SJCRH30 (cell line): Measurements from ENCODE around the gene HACD2. TPM values are rescaled to one million over a fixed set of nuclear protein-coding genes. Genes with fewer than 3 reads are reported as not detected.

Experiments used
- DNase-seq, 2 experiments: peaks; one replicate each; pipeline ENCODE4 v3.0.0-alpha.2; 2015 to 2020
- H3K27ac ChIP-seq: fragments of 250-450 bp; sonication (Bioruptor Pico); 2 replicates; pipeline ENCODE4 v1.5.1; 2020; ENCODE audit warnings: mild to moderate bottlenecking, moderate library complexity
- H3K27me3 ChIP-seq: fragments of 250-450 bp; sonication (Bioruptor Pico); 2 replicates; pipeline ENCODE4 v1.5.1; 2020; ENCODE audit warnings: mild to moderate bottlenecking, moderate library complexity
- H3K36me3 ChIP-seq: fragments of 250-450 bp; sonication (Bioruptor Pico); 2 replicates; pipeline ENCODE4 v1.5.1; 2020; ENCODE audit warnings: mild to moderate bottlenecking, moderate library complexity
- H3K4me1 ChIP-seq: fragments of 250-450 bp; sonication (Bioruptor Pico); 2 replicates; pipeline ENCODE4 v1.5.1; 2020; ENCODE audit warnings: mild to moderate bottlenecking, moderate library complexity
- H3K4me3 ChIP-seq: fragments of 250-450 bp; sonication (Bioruptor Pico); 2 replicates; pipeline ENCODE4 v1.5.1; 2020; ENCODE audit warnings: mild to moderate bottlenecking, moderate library complexity
- H3K9me3 ChIP-seq: fragments of 250-450 bp; sonication (Bioruptor Pico); replicated peaks from 2 replicates; pipeline ENCODE4 v1.5.1; 2020; ENCODE audit warnings: mild to moderate bottlenecking, moderate library complexity
- total RNA-seq: library from RNA; depleted of rRNA; stranded (reverse); fragments of >200 nt; shearing (Covaris generic); gene quantifications from 2 replicates; pipeline ENCODE4 v1.2.3, GENCODE V29; 2014

Gene HACD2
- total RNA-seq, 1 experiment from 2014 or later = 37.0 TPM

DNA sequence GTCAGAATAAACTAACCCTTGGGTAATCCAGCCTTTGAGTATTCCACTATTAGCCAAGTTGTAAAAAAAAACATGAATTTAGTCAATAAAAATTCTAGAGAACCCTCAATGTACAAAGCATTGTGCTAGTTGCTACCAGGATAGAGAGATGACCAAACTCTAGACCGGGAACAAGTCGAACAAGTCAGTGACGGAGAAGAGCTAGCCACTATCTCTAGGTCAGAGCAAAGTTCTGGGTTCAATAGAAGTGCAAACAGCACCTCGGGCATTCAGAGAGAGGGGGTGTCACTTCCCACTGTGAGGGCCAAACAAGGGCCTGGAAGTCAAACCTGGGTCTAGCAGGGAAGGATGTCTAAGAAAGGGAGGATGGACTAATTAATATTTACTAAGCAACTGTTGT is 133.7 kb downstream of the HACD2 start:
- no peaks in the 10 kb centered on the region for H3K4me1 ChIP-seq
- H3K4me3 ChIP-seq = no peak overlapping the region
- peaks cover 4% of the 10 kb centered on the region; the same call in 1 of the 2 replicates for H3K27me3 ChIP-seq
- no peaks in the 10 kb centered on the region for H3K36me3 ChIP-seq
- H3K9me3 ChIP-seq = no peaks in the 10 kb centered on the region
- no peak overlapping the region for H3K27ac ChIP-seq
- DNase-seq = no peak

DNA sequence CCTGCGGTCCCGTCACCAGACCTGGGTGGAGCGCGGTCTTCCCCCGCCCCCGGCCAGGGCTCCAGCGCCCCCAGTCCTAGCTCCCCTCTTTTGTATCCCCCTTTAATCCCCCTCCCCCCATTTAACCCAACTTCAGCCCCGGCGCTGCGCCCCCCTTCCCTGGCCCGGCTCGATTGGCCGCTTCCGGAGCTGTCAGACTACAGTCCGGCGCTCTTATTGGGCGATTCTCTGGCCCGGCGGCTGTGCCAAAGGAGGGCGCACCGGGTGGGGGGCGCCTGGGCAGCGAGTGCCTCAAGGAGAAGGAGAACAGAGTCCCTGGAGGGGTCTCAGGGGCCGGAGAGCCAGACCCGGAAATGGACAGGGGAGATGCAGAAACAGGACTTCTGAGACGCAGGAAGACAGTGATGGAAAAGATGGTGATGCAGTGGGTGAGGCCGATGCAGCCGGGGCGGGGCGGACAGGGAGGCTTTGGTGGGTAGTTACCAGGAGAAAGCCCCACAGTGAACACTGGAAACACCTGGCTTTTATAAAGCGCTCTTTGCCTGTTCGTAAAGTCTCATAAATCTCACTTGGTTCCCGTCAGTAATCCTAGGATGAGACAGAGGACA is 134.8 kb downstream of the HACD2 start:
- Histone ChIP-seq H3K27ac (no peak overlapping the region), H3K36me3 (no peaks in the 10 kb centered on the region), H3K27me3 (peaks cover 4% of the 10 kb centered on the region; the same call in 1 of the 2 replicates), H3K4me3 (peak overlapping the region; percentile 68), H3K9me3 (no peaks in the 10 kb centered on the region), H3K4me1 (no peaks in the 10 kb centered on the region)
- DNase-seq = peak; percentile 30 to 46

DNA sequence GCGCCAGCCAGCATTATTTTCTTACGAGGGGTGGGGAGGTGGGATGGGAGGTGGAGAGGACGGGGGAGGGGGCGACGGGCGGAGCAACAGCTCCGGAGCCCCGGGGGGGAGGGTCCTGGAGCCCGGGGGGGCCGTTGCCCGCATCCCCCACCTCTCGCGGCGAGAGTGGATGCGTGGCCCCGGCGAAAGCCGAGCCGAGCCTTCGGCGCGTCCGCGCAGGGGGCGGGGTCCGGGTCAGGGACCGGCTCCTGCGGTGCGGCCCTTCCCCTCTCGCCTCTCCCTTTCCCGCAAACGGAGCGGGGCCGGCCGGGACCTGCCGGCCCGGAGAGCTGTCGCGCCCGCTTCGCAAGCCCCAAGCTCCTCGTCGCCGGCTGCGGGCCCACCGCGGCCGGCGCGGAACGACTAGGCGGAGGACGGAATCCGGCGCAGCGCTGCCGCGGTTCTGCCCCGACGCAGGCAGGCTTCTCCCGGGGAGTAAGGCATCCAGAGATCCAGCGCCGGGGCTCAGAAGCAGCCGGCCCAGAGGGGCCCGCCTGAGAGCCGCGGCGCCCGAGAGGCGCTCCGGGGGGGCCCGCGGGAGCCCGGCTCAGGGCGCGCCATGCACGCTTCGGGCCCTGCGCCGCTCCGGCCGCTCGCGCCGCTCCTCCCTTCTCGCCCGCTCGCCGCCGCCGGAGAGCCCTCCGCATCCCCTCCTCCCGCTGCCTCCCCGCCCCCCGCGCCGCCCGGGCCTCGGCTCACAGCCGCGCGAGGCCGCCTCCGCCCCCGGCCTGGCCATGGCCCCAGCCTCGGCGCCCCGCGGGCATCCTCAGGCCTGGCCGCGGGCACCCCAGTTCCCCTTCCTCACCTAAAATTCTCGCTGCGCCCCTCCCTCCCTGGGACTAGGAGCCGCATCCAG is 135.5 kb downstream of the HACD2 start:
- Histone ChIP-seq H3K4me3 (peak overlapping the region; percentile 68), H3K27me3 (peaks cover 4% of the 10 kb centered on the region; the same call in 1 of the 2 replicates), H3K4me1 (no peaks in the 10 kb centered on the region), H3K36me3 (no peaks in the 10 kb centered on the region), H3K27ac (no peak overlapping the region), H3K9me3 (no peaks in the 10 kb centered on the region)
- peak; percentile 45 to 54 for DNase-seq

DNA sequence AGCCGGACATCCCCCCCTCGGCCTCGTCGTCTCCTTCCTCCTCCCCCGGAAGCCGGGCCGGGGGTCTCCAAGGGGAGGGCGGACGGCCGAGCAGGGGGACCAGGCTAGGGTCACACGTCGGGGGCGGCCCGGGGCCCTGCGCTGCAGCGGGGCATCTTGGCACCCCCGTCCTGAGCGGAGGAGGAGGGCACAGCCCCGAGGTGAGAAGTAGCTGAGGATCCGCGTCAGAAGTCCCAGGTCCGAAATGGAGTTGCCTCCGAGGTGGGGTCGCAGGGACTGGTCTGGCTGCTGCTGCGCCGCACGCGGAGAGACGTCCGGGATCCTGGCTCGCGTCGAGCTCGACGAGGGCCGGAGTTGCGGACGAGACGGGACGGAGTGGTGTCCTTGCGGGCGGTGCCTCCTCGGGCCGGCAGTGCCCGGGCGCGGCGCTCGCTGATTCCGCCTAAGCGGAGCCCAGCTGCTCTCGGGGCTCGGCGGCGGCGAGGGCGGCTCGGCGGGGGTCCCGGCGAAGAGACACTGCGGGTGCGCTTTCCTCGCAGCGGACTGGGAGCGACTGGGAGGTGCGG is 136.2 kb downstream of the HACD2 start, which contains the start of gene ADCY5:
Gene ADCY5, minus strand, starts transcription at position 555 of the 566 bp plus-strand sequence. Its CDS starts 545 bp downstream, at position 10.
- Histone ChIP-seq H3K27ac (no peak within 1 kb of the TSS), H3K4me3 (peak within 1 kb of the TSS; percentile 68), H3K36me3 (no peaks in the 10 kb centered on the region), H3K27me3 (peaks cover 4% of the 10 kb centered on the region; the same call in 1 of the 2 replicates), H3K9me3 (no peaks in the 10 kb centered on the region), H3K4me1 (no peaks in the 10 kb centered on the region)
- DNase-seq = no peak

- H3K27me3 ChIP-seq = peaks cover 4% of the 10 kb centered on the region; the same call in 1 of the 2 replicates
- H3K4me3 ChIP-seq = no peak overlapping the region
- no peak for DNase-seq
- H3K9me3 ChIP-seq = no peaks in the 10 kb centered on the region
- no peaks in the 10 kb centered on the region for H3K4me1 ChIP-seq
- H3K27ac ChIP-seq = no peak overlapping the region
- H3K36me3 ChIP-seq = no peaks in the 10 kb centered on the region
Observed at GRCh38 chr3:123447749-123448517, 136.9 kb downstream of the HACD2 start.

GRCh38 chr3:123447416-123447748 is 137.5 kb downstream of the HACD2 start:
- Histone ChIP-seq H3K27me3 (peaks cover 4% of the 10 kb centered on the region; the same call in 1 of the 2 replicates), H3K4me3 (no peak overlapping the region), H3K36me3 (no peaks in the 10 kb centered on the region), H3K9me3 (no peaks in the 10 kb centered on the region), H3K27ac (no peak overlapping the region), H3K4me1 (no peaks in the 10 kb centered on the region)
- no peak for DNase-seq

DNA sequence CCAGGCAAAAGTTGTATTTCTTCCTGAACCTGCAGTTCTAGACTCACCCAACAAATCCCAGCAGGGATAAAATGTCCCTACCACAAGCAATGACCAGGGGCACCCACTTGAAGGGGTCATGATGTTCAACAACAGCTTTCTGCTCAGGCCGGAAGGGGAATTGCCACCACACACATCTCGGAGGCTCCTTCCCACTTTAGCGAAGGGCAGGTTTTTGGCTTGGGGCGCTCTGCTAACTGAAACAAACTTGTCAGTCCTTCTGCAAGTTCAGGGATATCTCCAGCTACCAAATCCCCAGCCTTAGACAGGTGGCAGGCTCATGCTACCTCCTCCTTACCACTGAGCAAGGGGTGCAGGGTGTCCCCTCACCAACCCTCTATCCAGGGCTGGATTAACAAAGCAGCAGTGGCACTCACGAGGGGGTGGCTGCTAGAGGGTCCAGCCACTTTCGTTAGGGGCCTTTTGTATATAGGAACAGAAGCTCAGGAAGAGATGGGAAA is 138.2 kb downstream of the HACD2 start:
- Histone ChIP-seq H3K4me1 (no peaks in the 10 kb centered on the region), H3K27ac (no peak overlapping the region), H3K27me3 (peaks cover 4% of the 10 kb centered on the region; the same call in 1 of the 2 replicates), H3K9me3 (no peaks in the 10 kb centered on the region), H3K36me3 (no peaks in the 10 kb centered on the region), H3K4me3 (no peak overlapping the region)
- DNase-seq = no peak

GRCh38 chr3:123446210-123446609 is 138.6 kb downstream of the HACD2 start:
- Histone ChIP-seq H3K27ac (no peak overlapping the region), H3K9me3 (no peaks in the 10 kb centered on the region), H3K36me3 (no peaks in the 10 kb centered on the region), H3K27me3 (peaks cover 4% of the 10 kb centered on the region; the same call in 1 of the 2 replicates), H3K4me1 (no peaks in the 10 kb centered on the region), H3K4me3 (no peak overlapping the region)
- no peak for DNase-seq

- peaks cover 2% of the 10 kb centered on the region; the same call in 1 of the 2 replicates for H3K27me3 ChIP-seq
- H3K9me3 ChIP-seq = no peaks in the 10 kb centered on the region
- DNase-seq = no peak
Observed at GRCh38 chr3:123445702-123446101, 139.2 kb downstream of the HACD2 start.

GRCh38 chr3:123444744-123445143 is 140.1 kb downstream of the HACD2 start:
- peaks cover 3% of the 10 kb centered on the region; the same call in 1 of the 2 replicates for H3K27me3 ChIP-seq

More at GRCh38 chr3:123445702-123446101, 139.2 kb downstream of the HACD2 start:
- no peaks in the 10 kb centered on the region for H3K36me3 ChIP-seq
- H3K27ac ChIP-seq = no peak overlapping the region
- no peaks in the 10 kb centered on the region for H3K4me1 ChIP-seq
- H3K4me3 ChIP-seq = no peak overlapping the region

DNA sequence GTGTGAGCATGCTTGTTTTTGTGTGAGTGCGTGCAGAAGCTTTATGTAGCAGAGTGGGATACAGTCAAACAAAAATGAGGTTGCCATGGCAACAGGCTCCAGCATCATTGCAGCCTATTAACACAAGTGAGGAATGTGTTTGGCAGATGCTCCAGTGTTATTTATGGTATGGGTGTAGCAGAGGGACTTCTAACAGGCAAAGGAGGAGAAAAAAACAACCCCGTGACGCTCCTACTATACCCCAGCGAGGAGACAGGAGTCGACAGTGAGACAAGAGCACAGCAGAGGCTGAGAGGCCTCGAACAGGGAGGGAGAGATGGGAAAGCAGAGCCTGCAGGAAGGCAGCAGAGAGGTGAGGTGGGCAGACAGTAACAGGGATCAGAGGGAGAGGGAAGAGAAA is 140.8 kb downstream of the HACD2 start:
- Histone ChIP-seq H3K9me3 (no peaks in the 10 kb centered on the region), H3K27me3 (peaks cover 3% of the 10 kb centered on the region; the same call in 1 of the 2 replicates), H3K4me3 (no peak overlapping the region), H3K27ac (no peak overlapping the region), H3K36me3 (no peaks in the 10 kb centered on the region), H3K4me1 (no peaks in the 10 kb centered on the region)
- no peak for DNase-seq

More at GRCh38 chr3:123444744-123445143, 140.1 kb downstream of the HACD2 start:
- Histone ChIP-seq H3K4me1 (no peaks in the 10 kb centered on the region), H3K9me3 (no peaks in the 10 kb centered on the region), H3K36me3 (no peaks in the 10 kb centered on the region), H3K27ac (no peak overlapping the region), H3K4me3 (no peak overlapping the region)
- DNase-seq = no peak

DNA sequence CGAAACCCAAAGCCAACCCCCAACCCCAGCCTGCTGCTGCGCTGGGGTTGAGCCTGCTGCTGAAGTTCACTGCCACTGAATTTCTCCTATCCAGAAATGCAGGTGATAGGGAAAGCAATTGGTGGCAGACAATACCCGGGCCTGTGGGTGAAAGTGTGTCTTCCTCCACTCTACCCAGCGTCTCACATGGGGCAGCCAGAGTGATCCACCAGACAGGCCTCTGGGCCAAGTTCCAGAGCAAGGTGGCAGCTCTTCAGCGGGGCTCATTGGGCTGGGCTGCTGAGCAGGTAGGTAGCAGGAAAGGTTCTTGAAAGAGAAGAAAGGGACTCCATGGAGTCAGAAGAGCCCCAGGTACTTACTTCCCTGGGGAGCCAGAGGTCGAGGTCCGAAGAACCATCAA is 141.9 kb downstream of the HACD2 start:
- Histone ChIP-seq H3K4me3 (no peak overlapping the region), H3K36me3 (no peaks in the 10 kb centered on the region), H3K9me3 (no peaks in the 10 kb centered on the region), H3K4me1 (no peaks in the 10 kb centered on the region), H3K27me3 (peaks cover 3% of the 10 kb centered on the region; the same call in 1 of the 2 replicates), H3K27ac (no peak overlapping the region)
- DNase-seq = no peak

- peaks cover 3% of the 10 kb centered on the region; the same call in 1 of the 2 replicates for H3K27me3 ChIP-seq
Observed at GRCh38 chr3:123442125-123442524, 142.7 kb downstream of the HACD2 start.

More at GRCh38 chr3:123442125-123442524, 142.7 kb downstream of the HACD2 start:
- no peaks in the 10 kb centered on the region for H3K4me1 ChIP-seq
- DNase-seq = no peak
- no peak overlapping the region for H3K27ac ChIP-seq
- no peaks in the 10 kb centered on the region for H3K36me3 ChIP-seq
- H3K9me3 ChIP-seq = no peaks in the 10 kb centered on the region
- H3K4me3 ChIP-seq = no peak overlapping the region
